ENCODE results near the gene TFAP2C.

DNA sequence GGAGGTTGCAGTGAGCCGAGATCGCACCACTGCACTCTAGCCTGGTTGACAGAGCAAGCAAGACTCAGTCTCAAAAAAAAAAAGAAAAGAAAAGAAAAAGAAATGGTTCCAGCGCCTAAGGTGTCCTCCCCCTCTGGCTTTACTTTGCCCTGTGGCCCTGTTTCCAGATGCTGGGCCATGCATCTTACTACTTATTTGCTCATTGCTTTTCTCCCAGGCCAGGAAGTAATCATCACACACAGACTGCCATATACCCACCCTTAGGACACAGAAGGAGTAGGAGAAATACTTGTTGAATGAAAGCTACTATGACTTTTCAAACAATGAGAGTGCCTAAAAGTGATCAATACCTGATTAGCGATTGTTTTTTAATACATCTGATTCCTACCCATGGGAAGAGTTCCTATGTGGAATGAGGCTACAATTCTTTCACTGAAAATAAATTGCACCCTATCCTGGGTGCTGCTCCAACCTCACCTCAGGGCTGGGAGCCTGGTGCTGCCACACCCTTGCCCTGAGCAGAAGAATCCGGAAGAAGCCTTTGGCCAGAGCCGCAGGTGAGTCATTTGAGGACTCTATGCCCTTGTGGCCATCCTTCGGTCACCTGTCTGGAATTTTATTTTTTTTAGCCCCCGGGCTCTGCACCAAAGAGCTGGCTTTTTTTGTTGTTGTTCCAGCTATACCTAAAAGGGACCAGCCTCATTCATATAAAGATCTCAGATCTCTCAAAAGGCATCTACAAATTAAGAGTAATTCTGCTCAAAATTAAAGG is 22.7 kb upstream of the TFAP2C start:
- TF ChIP-seq POLR2A (IDR thresholded peaks at IDR 0.05) (no peak), EP300 (IDR thresholded peaks at IDR 0.05) (no peak)
- TF ChIP-seq, protein P1, sequence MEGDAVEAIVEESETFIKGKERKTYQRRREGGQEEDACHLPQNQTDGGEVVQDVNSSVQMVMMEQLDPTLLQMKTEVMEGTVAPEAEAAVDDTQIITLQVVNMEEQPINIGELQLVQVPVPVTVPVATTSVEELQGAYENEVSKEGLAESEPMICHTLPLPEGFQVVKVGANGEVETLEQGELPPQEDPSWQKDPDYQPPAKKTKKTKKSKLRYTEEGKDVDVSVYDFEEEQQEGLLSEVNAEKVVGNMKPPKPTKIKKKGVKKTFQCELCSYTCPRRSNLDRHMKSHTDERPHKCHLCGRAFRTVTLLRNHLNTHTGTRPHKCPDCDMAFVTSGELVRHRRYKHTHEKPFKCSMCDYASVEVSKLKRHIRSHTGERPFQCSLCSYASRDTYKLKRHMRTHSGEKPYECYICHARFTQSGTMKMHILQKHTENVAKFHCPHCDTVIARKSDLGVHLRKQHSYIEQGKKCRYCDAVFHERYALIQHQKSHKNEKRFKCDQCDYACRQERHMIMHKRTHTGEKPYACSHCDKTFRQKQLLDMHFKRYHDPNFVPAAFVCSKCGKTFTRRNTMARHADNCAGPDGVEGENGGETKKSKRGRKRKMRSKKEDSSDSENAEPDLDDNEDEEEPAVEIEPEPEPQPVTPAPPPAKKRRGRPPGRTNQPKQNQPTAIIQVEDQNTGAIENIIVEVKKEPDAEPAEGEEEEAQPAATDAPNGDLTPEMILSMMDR (IDR thresholded peaks at IDR 0.05), result no peak
